Endothelial cell (in vitro differentiated cells): ENCODE results near the gene HMOX1. TPM values are rescaled to one million over a fixed set of nuclear protein-coding genes. Genes with fewer than 3 reads are reported as not detected.

Experiments
- DNase-seq: peaks from one replicate; pipeline ENCODE4 v3.0.0; 2021; ENCODE audit warnings: low spot score
- H3K27ac Mint-ChIP-seq: one replicate; pipeline ENCODE4 v1.8.0; 2021; ENCODE audit warnings: mixed read lengths, inconsistent platforms; ENCODE audit not compliant: unreplicated experiment
- H3K27me3 Mint-ChIP-seq: one replicate; pipeline ENCODE4 v1.8.0; 2021; ENCODE audit warnings: mild to moderate bottlenecking, moderate library complexity, mixed read lengths, inconsistent platforms; ENCODE audit not compliant: unreplicated experiment
- H3K36me3 Mint-ChIP-seq: one replicate; pipeline ENCODE4 v1.8.0; 2021; ENCODE audit warnings: mild to moderate bottlenecking, low read depth, mixed read lengths, inconsistent platforms; ENCODE audit not compliant: unreplicated experiment
- H3K4me1 Mint-ChIP-seq: one replicate; pipeline ENCODE4 v1.8.0; 2021; ENCODE audit warnings: mild to moderate bottlenecking, mixed read lengths, inconsistent platforms; ENCODE audit not compliant: unreplicated experiment
- H3K4me3 Mint-ChIP-seq: one replicate; pipeline ENCODE4 v1.8.0; 2021; ENCODE audit warnings: mild to moderate bottlenecking, mixed read lengths, inconsistent platforms; ENCODE audit not compliant: unreplicated experiment
- H3K9me3 Mint-ChIP-seq: one replicate; pipeline ENCODE4 v1.8.0; 2021; ENCODE audit warnings: mixed read lengths, inconsistent platforms; ENCODE audit not compliant: unreplicated experiment
- CTCF ChIP-seq: fragments of 200-600 bp; sonication (generic); IDR thresholded peaks from one replicate; pipeline ENCODE4 v1.5.0; 2021; ENCODE audit warnings: antibody characterized with exemption; ENCODE audit not compliant: unreplicated experiment
- total RNA-seq: library from RNA; stranded (reverse); fragmentation: NEBNext Ultra II Directional; extraction: Animal tissue kit (Norgen Biotek cat#: 25700); gene quantifications from one replicate; pipeline ENCODE4 v1.2.1, GENCODE V29; 2021; ENCODE audit not compliant: unreplicated experiment

HMOX1 gene
- total RNA-seq, 1 donor from 2014 or later, result 17.5 TPM

- no peak overlapping the region for H3K4me3 Mint-ChIP-seq
- H3K9me3 Mint-ChIP-seq, result no peaks in the 10 kb centered on the region
- peaks cover 8% of the 10 kb centered on the region for H3K27me3 Mint-ChIP-seq
- H3K27ac Mint-ChIP-seq, result no peak overlapping the region
- no peak for TF ChIP-seq CTCF
- no peak for DNase-seq
- H3K36me3 Mint-ChIP-seq, result peaks cover 61% of the 10 kb centered on the region
- H3K4me1 Mint-ChIP-seq, result no peaks in the 10 kb centered on the region
Observed at GRCh38 chr22:35418731-35419130, 37.8 kb downstream of the HMOX1 start.

- Mint-ChIP-seq H3K27ac (no peak overlapping the region), H3K27me3 (peaks cover 5% of the 10 kb centered on the region), H3K36me3 (peaks cover 64% of the 10 kb centered on the region), H3K9me3 (no peaks in the 10 kb centered on the region), H3K4me1 (no peaks in the 10 kb centered on the region), H3K4me3 (no peak overlapping the region)
- no peak for TF ChIP-seq CTCF
- no peak for DNase-seq
Observed at GRCh38 chr22:35419756-35420155, 38.9 kb downstream of the HMOX1 start.

- Mint-ChIP-seq H3K4me1 (no peaks in the 10 kb centered on the region), H3K27ac (no peak overlapping the region), H3K27me3 (peaks cover 2% of the 10 kb centered on the region), H3K36me3 (peaks cover 50% of the 10 kb centered on the region), H3K9me3 (no peaks in the 10 kb centered on the region), H3K4me3 (no peak overlapping the region)
- no peak for TF ChIP-seq CTCF
- no peak for DNase-seq
Observed at GRCh38 chr22:35421121-35421520, 40.2 kb downstream of the HMOX1 start.

- H3K36me3 Mint-ChIP-seq, result peaks cover 45% of the 10 kb centered on the region
- no peaks in the 10 kb centered on the region for H3K9me3 Mint-ChIP-seq
- no peak for TF ChIP-seq CTCF
- H3K27me3 Mint-ChIP-seq, result no peaks in the 10 kb centered on the region
- H3K4me1 Mint-ChIP-seq, result no peaks in the 10 kb centered on the region
- peak overlapping the region; percentile 34 for H3K4me3 Mint-ChIP-seq
- peak overlapping the region; percentile 65 for H3K27ac Mint-ChIP-seq
- no peak for DNase-seq
Observed at GRCh38 chr22:35422145-35422544, 41.2 kb downstream of the HMOX1 start.

GRCh38 chr22:35422936-35423335 lies 42.0 kb downstream of the HMOX1 start:
- Mint-ChIP-seq H3K27ac (no peak overlapping the region), H3K27me3 (no peaks in the 10 kb centered on the region), H3K4me3 (no peak overlapping the region), H3K9me3 (no peaks in the 10 kb centered on the region), H3K4me1 (no peaks in the 10 kb centered on the region), H3K36me3 (peaks cover 41% of the 10 kb centered on the region)
- DNase-seq, result no peak
- TF ChIP-seq CTCF, result no peak
